GM19238 (cell line): ENCODE results near the gene CABYR.

Experiments
- DNase-seq: peaks from one replicate; pipeline ENCODE4 v3.0.0; 2011; ENCODE audit warnings: low spot score; ENCODE audit not compliant: insufficient read length

Gene CABYR

DNA sequence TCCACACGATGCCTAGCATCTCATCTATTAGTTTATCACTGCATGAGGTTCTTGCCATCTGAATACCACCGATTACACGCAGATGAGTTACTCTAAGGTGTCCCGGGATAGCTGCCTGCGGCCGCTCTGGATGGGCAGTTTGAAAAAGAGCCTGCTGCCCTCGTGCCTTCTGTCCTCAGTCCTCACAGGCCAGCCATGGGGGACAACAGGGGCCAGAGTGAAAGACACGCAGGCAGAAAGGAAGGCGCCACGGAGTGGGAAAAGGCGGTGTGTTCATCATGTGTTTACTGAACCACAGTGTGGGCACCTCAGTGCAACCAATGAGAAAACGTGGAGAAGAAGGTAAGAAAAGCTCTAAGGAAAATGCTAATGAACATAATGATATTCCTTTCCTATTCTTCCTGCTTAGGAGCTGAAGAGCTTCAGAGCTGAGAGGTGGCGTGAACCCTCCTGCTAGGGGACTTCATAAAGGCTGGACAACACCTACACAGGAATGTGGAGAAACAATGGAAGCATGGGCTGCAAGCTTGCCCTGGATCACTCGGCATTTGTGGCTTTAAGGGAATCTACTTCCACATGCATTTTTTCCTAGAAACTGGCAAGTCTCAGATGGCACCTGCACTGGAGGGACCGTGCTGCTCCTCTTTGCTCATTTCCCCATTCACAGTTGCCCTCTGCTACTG lies 50.9 kb downstream of the CABYR start:
- no peak for DNase-seq

DNA sequence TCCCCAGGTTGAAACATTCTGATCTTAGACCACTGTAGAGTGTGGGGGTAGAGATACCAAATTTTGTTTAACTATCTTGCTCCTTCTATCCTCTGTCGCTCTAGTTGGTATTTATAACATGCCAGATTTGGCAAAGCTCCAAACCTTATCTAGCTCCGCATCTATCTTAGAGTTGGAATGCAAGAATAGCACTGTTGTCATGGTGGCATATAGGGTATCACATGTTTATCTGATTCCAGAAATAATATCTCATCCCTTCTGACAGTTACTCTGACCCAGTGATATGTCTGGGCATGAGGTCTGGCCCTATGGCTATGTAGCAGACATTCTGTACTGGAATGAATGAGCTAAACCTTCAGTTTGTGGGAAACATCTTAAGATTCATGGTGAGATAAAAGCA lies 51.7 kb downstream of the CABYR start:
- DNase-seq, result no peak

DNA sequence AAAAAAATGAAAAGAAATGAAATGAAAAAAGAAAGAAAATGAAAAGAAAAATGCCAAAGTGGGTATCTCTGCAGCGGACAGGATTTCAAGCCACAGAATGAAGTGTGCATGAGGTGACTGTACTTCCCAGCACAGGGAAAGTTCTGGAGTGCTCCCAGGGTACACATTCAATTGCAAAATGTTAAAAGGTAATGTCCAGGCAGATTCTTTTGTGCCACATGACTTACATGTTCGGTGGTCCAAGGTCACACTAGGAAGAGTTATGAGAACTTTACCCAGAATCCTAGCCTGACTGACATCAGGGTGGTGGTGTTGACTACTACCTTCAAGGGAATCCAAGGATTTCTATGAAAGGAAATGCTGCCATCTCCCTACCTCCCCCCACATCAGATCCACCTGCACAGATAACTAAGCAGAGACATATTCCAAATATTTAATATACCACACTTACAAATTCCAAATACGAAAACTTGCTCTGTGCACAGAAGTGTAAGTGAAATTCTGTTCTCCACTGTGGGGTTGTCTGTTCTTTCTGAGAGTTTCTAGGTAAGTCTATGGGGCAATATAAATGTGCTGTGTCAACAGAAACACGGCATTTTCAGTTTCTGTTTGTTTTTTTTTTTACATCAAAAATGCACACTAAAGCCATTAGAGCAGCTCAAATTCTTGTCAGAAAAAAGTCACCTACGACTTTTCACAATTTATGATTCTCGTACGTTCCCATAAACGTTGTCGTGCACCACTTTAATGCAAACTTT lies 56.6 kb downstream of the CABYR start:
- DNase-seq, result no peak

DNA sequence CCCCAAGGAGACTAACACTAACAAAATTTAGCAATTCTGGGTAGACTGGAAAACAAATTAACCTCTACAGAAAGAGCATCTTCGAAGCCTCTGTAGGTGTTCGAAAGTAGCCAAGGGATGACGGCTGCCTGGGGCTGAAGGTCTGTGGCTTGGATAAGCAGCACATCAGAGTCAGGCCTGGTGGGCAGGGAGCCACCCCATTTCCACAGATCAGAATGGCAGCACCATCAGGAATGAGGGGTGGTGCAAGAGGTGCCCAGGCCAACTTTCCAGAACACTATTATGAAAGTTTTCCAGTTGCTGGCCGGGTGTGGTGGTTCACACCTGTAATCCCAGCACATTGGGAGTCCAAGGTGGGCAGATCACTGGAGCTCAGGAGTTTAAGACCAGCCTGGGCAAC lies 57.9 kb downstream of the CABYR start:
- no peak for DNase-seq

DNA sequence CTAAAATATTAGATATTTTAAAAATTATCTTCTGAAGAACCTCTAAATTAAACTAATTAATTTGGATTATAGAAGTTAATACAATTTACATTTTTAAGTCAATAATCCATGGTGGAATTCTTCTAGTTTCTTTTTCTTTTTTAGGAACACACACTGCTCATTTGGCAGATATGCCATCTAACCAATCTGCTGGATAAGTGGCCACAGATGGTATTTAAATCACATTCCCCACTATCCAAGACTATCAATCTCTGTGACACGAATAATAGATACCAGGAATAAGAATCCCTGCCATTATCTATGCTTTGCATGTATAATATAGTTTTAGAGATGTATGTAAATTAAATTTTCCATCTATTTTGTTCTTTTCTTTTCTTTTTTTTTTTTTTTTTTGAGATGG lies 58.5 kb downstream of the CABYR start:
- DNase-seq, result no peak

DNA sequence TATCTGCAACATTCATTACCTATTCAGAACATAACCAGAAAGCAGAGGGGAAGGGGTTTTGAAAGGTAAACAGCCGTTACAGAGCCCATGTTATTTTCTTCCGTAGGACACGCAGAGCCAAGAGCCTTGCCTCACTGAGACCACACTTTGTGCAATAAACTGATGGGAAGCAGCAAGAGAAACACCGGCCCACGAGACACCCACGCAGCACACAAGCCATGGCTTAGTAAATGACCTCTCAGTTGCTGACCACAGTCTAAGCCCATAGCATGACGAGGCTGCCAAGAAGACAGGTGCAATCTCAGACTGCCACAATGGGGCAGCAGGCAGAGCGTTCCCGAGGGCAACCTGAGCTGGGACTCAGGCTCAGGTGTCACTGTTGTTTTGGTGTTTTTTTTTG lies 59.6 kb downstream of the CABYR start:
- DNase-seq, result no peak

DNA sequence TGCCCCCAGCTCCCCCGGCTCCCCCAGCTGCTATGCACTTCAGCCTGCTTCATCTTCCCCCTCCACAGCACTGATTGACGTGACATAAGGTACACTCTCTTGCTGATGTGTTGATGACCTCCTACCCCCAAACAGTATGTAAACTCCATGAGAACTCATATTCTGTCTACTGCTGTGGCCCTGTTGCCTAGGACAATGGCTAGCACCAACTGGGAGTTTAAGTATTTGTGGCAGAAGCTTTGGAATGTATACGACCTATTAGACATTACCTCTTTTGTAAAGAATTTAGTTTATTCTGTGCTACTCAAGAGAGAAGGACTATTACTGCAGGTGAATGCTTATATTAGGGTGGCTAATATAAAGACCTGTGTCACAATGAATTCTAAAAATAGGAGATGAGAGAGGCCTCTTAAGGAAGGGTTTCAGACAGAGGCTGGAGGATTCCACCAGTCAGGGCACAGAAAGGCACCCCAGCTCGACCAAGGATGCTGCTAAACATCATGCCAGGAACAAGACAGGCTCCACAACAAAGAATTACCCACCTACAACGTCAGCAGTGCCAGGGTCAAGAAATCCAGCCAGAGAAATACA lies 60.6 kb downstream of the CABYR start:
- no peak for DNase-seq

DNA sequence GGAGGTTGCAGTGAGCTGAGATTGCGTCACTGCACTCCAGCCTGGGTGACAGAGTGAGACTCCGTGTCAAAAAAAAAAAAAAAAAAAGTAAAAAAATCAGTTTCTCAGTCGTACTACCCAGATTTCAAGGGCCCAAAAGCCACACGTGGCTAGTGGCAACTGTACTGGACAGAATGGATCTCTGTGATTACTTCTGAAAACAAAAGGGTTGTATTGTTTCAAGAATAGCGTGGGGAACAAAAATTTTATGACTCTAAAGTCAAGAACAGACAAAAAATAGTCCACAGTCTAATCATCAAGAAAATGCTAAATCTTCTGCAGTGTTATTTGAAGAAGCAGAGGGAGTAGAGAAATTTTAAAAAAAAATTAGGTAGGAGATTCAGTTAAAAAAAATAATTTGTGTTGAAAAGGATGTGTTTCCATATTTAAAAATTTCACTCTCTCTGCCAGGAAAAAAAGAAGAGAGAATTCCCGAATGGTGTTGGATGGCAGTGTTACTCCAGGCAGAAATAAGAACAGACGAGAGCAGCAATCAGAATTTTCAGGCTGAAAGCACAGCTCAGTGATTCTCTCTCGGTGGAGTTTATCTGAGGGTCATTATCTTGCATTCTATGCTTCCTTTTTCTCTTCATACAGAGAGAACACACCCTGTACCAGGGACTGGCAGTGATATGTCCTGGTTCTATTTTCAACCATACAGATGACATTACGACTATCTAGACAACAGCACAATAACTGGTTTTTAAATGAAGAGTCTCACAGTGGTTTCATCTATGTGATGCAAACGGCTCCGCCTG lies 61.8 kb downstream of the CABYR start:
- no peak for DNase-seq

DNA sequence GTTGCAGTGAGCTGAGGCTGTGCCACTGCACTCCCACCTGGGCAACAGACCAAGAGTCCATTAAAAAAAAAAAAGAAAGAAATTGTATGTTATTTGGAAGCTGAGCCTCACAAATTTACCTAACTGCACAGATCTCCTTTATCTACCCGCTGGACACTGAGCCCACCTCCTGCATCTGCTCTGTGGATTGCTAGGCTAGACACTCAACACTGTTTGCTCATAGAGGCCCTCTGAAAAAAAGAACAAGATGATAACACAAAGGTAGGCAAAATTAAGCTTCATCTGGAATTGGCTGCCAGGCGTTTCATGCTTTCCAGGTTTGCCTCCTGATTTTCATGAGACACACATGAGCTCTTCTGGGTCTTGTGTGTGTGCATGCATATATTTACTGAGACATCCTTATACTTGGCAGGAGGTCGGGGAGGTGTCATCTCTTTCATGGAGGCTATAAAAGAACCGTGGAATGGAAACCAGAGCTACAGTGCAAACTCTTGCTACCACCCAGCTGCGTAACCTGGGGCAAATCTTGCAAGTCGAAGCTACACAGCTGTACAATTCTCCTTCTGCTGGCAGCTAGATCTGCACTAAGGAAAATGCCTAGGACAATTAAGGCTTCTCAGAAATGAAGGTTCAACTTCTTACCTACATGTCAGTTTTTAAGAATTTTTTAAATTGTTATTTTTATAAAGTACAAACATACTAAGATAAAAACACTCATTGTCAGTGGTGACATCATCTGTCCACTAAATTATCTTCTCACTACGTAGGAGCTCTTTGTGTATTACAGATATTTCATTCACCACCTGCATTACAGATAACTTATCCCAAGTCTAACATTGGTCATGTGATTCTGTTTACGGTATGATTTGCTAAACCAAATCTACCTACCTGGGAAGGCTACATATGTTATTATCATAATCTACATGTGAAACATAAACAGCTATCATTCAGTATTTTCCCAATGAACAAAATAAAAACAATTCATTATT lies 63.1 kb downstream of the CABYR start:
- DNase-seq, result no peak

DNA sequence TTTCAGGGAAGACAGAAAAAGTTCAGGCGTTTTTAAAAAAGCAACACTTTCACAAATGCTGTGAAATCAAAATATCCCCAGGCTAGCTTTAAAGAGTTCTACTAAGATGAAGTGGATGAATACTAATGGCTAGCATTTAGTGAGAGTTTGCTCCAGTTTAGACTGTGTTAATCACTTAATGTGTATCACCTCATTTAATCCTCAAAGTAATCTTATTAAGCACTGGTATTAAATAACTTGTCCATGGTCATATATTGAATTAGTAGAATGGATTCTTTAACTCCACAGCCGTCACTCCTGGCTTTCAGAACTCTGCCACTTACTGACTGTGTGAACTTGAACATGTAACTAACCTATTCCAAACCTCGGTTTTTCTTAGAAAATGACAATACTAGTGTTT lies 66.0 kb downstream of the CABYR start:
- DNase-seq, result no peak

DNA sequence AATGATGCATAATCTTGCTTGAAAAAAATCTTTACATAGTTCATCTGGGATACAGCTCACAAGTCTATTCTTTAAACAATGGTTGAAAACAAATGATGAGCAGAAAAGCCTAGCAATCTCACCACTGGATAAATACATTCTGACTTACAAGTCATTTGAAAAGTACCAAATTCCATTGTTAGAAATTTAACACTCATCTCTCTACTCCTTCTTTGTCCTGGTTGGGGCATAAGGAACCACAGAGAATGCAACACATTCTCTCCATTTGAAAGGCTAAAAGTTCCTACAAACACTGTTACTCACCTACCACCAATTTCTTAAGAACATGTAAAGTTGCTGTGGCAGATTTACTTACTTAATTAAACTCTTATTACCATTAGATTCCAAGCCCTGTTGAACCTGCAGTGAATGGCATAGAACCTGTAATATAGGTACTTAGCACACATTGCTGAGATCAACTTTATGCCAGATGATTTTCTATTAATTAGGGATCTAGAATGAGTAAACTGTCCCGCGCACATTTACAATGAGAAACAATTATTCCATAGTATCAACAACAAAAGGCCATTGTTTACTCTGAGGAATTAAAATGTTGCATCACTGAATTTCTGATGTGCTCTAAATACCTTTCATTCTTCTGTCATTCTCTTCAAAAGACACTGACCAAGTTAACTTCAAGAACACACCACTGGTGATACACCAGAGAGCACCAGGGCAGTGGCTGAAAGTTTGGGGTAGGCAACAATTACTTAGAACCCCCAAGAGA lies 69.6 kb downstream of the CABYR start:
- no peak for DNase-seq

DNA sequence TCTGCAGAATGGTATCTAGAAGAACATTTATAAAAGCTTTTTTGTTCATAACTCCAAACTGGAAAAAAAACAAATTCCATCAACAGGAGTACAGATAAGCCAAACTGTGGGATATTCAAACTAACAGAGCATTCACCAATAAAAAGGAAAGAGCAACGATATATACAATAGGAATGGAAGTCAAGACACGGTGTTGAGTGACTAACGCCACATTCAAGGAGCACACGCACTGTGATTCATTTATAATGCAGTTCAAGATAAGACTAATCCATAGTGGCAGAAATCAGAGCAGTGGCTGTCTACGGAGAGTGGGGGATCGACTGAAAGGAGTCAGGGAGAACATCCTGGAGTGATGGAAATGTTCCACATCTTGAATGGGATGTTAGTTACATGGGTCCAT lies 70.7 kb downstream of the CABYR start:
- DNase-seq, result no peak
